ENCODE measurements around the gene SLC25A43. TPM values are rescaled to one million over a fixed set of nuclear protein-coding genes. Genes with fewer than 3 reads are reported as not detected.
A peak's percentile ranks its signal among the peaks of the same experiment; 100 is the strongest.

The SLC25A43 gene
- 37.0 and 44.5 TPM in 2 replicates for total RNA-seq

GRCh38 chrX:119398974-119399771, at the start of gene SLC25A43:
TSS of gene SLC25A43 (plus strand) at chrX:119399336. CDS start at chrX:119399404, 68 bp downstream.

GRCh38 chrX:119467842-119468550, 68.9 kb downstream of the SLC25A43 start, which contains the start of gene SLC25A5:
TSS of gene SLC25A5 (plus strand) at chrX:119468444. CDS start at chrX:119468516, 72 bp downstream.

Small RNA genes lying within 50 kb of the gene (small RNA-seq; reads per million reads assigned to genes)
- gene RNU1-67P (9.0 reads per million, percentile 89 among the genes with 10 or more reads in this experiment), gene RNY3P16 (not detected)

Other genes starting within 250 kb of the SLC25A43 start
- 524 and 608 TPM in 2 replicates for gene PGRMC1, start 163.1 kb upstream of the SLC25A43 start, total RNA-seq
- 96.2 and 131 TPM in 2 replicates for gene SLC25A5, start 69.1 kb downstream of the SLC25A43 start, total RNA-seq
- 21.3 and 23.3 TPM in 2 replicates for gene STEEP1, start 166.1 kb downstream of the SLC25A43 start, total RNA-seq
- 33.4 and 35.5 TPM in 2 replicates for gene UBE2A, start 175.2 kb downstream of the SLC25A43 start, total RNA-seq
- 4.5 and 5.0 TPM in 2 replicates for gene NKRF, start 207.1 kb downstream of the SLC25A43 start, total RNA-seq

All from hair follicle dermal papilla cell (primary cell).